ENCODE measurements around the gene SEMA4B. TPM values are rescaled to one million over a fixed set of nuclear protein-coding genes. Genes with fewer than 3 reads are reported as not detected.
A peak's percentile ranks its signal among the peaks of the same experiment; 100 is the strongest.

SEMA4B gene
- total and polyA plus RNA-seq, 10 of the 15 experiments (the other 5 are each of a cell fraction or from before 2014, with no cell fraction given) = 0.87 to 26.0 (median 9.3) TPM

DNA sequence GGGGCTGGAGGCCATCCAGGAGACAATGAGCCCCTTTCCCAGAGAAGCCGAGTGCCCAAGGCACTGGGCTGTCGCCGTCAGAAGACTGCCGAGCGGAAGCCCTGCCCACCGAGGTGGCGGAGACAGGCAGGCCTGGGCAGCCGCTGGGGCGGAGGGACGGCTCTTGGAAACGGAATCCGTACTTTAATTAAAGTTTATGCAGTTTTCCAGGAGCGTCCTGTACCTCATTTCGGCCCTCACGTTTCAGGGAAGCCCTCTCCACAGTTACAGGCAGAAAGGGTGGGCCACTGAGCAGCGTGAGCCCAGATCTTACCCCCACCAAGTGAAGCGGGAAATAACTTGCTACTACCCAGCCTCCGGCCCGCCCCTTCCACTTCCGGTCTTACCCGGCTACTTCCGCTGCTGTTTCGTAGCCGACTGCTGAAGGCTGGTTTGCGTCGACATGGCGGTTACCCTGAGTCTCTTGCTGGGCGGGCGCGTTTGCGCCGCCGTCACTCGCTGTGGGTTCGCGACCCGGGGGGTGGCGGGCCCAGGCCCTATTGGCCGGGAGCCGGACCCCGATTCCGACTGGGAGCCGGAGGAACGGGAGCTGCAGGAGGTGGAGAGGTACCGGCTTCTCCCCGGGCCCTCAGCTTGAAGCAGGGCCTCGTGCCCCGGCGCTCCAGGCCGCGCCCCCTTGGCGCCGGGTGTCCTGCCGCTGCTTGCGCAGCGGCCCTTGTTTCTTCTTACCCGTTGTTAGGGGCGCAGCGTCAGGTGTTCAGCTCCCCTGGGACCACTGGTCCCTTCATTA, 64.3 kb downstream of the SEMA4B start, which contains the start of gene NGRN (continued):
- TF ChIP-seq CREM (IDR thresholded peaks at IDR 0.05; ENCODE audit: low read depth) (peak; percentile 28), ZNF207 (IDR thresholded peaks at IDR 0.05; ENCODE audit: borderline replicate concordance) (0 out of 2 replicates have a peak, but pooled peaks have one; percentile 34), HDAC6 (IDR thresholded peaks at IDR 0.05; ENCODE audit: unreplicated experiment) (peak; percentile 60), SPI1 (IDR thresholded peaks at IDR 0.05; ENCODE audit: borderline replicate concordance, insufficient read depth, low read depth, low read length) (peak; percentile 55; the same call in 1 of the 2 replicates), STAT1 (conservative IDR thresholded peaks at IDR 0.05) (peak; percentile 65), PML (IDR thresholded peaks at IDR 0.05; ENCODE audit: low read length) (peak; percentile 96), PAX5 (IDR thresholded peaks at IDR 0.05; ENCODE audit: borderline replicate concordance, low read depth, low read length) (peak; percentile 23; the same call in 1 of the 2 replicates), CEBPB (IDR thresholded peaks at IDR 0.05; ENCODE audit: borderline replicate concordance in 1 of 2, low read depth in 2 of 2, low read length in 2 of 2) (no peak), BMI1 (IDR thresholded peaks at IDR 0.05; ENCODE audit: borderline replicate concordance) (no peak), USF2 (IDR thresholded peaks at IDR 0.05; ENCODE audit: borderline replicate concordance, low read depth, low read length) (no peak; the same call in 1 of the 2 replicates), CUX1 (IDR thresholded peaks at IDR 0.05; ENCODE audit: insufficient replicate concordance, low read depth, low read length) (no peak), BACH1 (IDR thresholded peaks at IDR 0.05; ENCODE audit: borderline replicate concordance) (0 out of 2 replicates have a peak, but pooled peaks have one; percentile 12), YBX1 (IDR thresholded peaks at IDR 0.05) (no peak), POLR2AphosphoS2 (IDR thresholded peaks at IDR 0.05; ENCODE audit: low read depth, low read length) (peak; percentile 83; the same call in 1 of the 2 replicates), TCF7 (IDR thresholded peaks at IDR 0.05; ENCODE audit: borderline replicate concordance) (no peak), LARP7 (IDR thresholded peaks at IDR 0.05) (peak; percentile 65), ETV6 (conservative IDR thresholded peaks at IDR 0.05 in 1 of 2, IDR thresholded peaks at IDR 0.05 in 1 of 2; ENCODE audit: borderline replicate concordance in 1 of 2, low read depth in 1 of 2) (peak in 1 of 2 experiments; percentile 95; a peak in 2 of 4 replicates), USF1 (IDR thresholded peaks at IDR 0.05; ENCODE audit: borderline replicate concordance, extremely low read length, insufficient read depth, low read depth, low read length) (no peak)
- TF ChIP-seq, protein P1, sequence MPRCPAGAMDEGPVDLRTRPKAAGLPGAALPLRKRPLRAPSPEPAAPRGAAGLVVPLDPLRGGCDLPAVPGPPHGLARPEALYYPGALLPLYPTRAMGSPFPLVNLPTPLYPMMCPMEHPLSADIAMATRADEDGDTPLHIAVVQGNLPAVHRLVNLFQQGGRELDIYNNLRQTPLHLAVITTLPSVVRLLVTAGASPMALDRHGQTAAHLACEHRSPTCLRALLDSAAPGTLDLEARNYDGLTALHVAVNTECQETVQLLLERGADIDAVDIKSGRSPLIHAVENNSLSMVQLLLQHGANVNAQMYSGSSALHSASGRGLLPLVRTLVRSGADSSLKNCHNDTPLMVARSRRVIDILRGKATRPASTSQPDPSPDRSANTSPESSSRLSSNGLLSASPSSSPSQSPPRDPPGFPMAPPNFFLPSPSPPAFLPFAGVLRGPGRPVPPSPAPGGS (IDR thresholded peaks at IDR 0.05; ENCODE audit: borderline replicate concordance, insufficient read depth, low read depth, low read length, poor library complexity, severe bottlenecking) = no peak
